B cell (primary cell): ENCODE measurements around the gene SCN1A.

ENCODE experiments used
- EZH2 ChIP-seq: IDR thresholded peaks from 2 replicates; pipeline ENCODE4 v1.6.1; 2012; ENCODE audit warnings: borderline replicate concordance, low read depth, mild to moderate bottlenecking, moderate library complexity, low read length; ENCODE audit not compliant: insufficient read depth, poor library complexity, severe bottlenecking
- TF ChIP-seq, protein P1 (sequence below): fragments of 200-600 bp; IDR thresholded peaks from one replicate; pipeline ENCODE4 v1.8.0; 2022; ENCODE audit warnings: antibody characterized with exemption, mild to moderate bottlenecking

- TF ChIP-seq, protein P1, sequence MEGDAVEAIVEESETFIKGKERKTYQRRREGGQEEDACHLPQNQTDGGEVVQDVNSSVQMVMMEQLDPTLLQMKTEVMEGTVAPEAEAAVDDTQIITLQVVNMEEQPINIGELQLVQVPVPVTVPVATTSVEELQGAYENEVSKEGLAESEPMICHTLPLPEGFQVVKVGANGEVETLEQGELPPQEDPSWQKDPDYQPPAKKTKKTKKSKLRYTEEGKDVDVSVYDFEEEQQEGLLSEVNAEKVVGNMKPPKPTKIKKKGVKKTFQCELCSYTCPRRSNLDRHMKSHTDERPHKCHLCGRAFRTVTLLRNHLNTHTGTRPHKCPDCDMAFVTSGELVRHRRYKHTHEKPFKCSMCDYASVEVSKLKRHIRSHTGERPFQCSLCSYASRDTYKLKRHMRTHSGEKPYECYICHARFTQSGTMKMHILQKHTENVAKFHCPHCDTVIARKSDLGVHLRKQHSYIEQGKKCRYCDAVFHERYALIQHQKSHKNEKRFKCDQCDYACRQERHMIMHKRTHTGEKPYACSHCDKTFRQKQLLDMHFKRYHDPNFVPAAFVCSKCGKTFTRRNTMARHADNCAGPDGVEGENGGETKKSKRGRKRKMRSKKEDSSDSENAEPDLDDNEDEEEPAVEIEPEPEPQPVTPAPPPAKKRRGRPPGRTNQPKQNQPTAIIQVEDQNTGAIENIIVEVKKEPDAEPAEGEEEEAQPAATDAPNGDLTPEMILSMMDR = no peak
- no peak for TF ChIP-seq EZH2
Observed at GRCh38 chr2:166011660-166012059, 116.2 kb downstream of the SCN1A start.
